Measurements from ENCODE around the gene KCNJ12.

The KCNJ12 gene

DNA sequence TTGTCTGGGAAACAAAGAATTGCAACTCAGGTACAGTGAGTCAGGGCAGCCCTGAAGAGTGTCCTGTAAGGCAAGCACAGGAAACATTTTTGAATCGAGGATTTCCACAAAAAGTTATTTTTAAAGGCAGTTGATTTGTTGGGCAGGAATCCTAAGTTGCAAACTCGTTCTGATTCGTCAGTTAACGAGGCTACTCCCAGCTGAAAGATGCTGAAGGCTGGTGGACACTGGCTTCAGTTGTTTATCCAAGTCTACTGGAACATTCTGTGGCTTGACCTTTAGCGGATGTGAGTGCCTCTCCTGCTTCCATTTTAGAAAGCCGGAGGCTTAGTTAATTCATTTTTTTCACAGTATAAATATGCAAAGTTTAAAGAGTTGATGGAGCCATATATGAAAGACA is 84.2 kb downstream of the KCNJ12 start:
- Histone ChIP-seq H4K20me1 (ENCODE audit: insufficient read depth) (no peaks in the 10 kb centered on the region), H3K27me3 (ENCODE audit: insufficient read depth, low read depth) (no peaks in the 10 kb centered on the region), H3K27ac (no peak overlapping the region)

DNA sequence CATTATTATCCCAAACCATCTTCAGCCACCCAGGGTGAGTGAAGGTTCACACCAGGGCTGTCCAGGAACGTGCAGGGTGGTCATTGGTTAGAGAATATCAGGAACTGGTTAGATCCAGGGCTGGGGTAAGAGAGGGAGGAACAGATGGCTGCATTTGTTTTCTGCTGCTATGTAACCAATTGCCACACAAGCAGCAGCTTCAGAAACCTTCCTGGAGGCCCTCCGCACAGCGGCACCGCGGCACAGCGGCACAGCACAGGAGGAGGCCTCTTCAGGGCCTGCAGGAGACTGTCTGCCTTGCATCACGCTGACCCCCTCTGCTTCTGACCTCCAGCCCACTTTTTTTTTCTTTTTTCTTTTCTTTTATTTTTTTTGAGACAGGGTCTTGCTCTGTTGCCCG is 86.1 kb downstream of the KCNJ12 start:
- no peaks in the 10 kb centered on the region for H3K79me2 ChIP-seq (ENCODE audit: insufficient read depth, low read depth)
- no peaks in the 10 kb centered on the region for H3K27me3 ChIP-seq (ENCODE audit: insufficient read depth, low read depth)
- no peak overlapping the region for H3K9ac ChIP-seq
- H3K4me3 ChIP-seq (IDR thresholded peaks at IDR 0.05; ENCODE audit: insufficient read depth, low read depth, low read length), result no peak overlapping the region
- H3K4me2 ChIP-seq, result no peak overlapping the region
- no peak overlapping the region for H2AFZ ChIP-seq (ENCODE audit: low read depth)
- no peak overlapping the region for H3K27ac ChIP-seq
- H3K36me3 ChIP-seq (ENCODE audit: insufficient read depth), result no peaks in the 10 kb centered on the region
- TF ChIP-seq, protein P1, sequence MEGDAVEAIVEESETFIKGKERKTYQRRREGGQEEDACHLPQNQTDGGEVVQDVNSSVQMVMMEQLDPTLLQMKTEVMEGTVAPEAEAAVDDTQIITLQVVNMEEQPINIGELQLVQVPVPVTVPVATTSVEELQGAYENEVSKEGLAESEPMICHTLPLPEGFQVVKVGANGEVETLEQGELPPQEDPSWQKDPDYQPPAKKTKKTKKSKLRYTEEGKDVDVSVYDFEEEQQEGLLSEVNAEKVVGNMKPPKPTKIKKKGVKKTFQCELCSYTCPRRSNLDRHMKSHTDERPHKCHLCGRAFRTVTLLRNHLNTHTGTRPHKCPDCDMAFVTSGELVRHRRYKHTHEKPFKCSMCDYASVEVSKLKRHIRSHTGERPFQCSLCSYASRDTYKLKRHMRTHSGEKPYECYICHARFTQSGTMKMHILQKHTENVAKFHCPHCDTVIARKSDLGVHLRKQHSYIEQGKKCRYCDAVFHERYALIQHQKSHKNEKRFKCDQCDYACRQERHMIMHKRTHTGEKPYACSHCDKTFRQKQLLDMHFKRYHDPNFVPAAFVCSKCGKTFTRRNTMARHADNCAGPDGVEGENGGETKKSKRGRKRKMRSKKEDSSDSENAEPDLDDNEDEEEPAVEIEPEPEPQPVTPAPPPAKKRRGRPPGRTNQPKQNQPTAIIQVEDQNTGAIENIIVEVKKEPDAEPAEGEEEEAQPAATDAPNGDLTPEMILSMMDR (conservative IDR thresholded peaks at IDR 0.05; ENCODE audit: low read depth, low read length), result no peak
- no peaks in the 10 kb centered on the region for H3K4me1 ChIP-seq (ENCODE audit: low read depth, poor library complexity, severe bottlenecking)
- no peaks in the 10 kb centered on the region for H4K20me1 ChIP-seq (ENCODE audit: insufficient read depth)

More for the DNA sequence above, 84.2 kb downstream of the KCNJ12 start:
- no peaks in the 10 kb centered on the region for H3K4me1 ChIP-seq (ENCODE audit: low read depth, poor library complexity, severe bottlenecking)
- TF ChIP-seq, protein P1 (conservative IDR thresholded peaks at IDR 0.05; ENCODE audit: low read depth, low read length), result no peak
- H3K4me3 ChIP-seq (IDR thresholded peaks at IDR 0.05; ENCODE audit: insufficient read depth, low read depth, low read length), result no peak overlapping the region
- H2AFZ ChIP-seq (ENCODE audit: low read depth), result no peak overlapping the region
- H3K4me2 ChIP-seq, result no peak overlapping the region
- H3K9ac ChIP-seq, result no peak overlapping the region
- no peaks in the 10 kb centered on the region for H3K36me3 ChIP-seq (ENCODE audit: insufficient read depth)
- no peaks in the 10 kb centered on the region for H3K79me2 ChIP-seq (ENCODE audit: insufficient read depth, low read depth)

DNA sequence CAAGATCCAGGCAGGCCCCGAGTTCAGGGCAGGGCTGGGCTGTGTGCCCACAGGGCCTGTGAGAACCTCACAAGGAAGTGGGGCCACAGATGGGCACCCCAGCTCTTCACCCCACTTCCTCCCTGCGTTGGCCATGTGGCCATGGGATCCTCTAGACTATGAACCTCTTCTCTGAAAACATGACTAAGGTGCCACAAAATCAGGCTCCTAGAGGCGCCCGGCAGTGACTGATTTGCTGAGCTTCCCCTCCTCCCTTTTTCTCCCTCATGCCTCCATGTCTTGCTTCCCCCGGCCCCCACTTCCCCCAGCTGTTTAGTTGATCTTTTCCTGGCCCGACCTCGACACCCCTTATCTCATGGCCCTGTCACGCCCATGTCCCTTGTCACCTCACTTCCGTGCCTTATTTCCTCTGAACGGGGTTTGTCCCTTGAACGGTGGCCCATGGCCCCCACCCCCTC is 87.1 kb downstream of the KCNJ12 start:
- TF ChIP-seq, protein P1 (conservative IDR thresholded peaks at IDR 0.05; ENCODE audit: low read depth, low read length), result no peak
- Histone ChIP-seq H3K9ac (no peak overlapping the region), H3K79me2 (ENCODE audit: insufficient read depth, low read depth) (no peaks in the 10 kb centered on the region), H3K4me3 (IDR thresholded peaks at IDR 0.05; ENCODE audit: insufficient read depth, low read depth, low read length) (no peak overlapping the region), H4K20me1 (ENCODE audit: insufficient read depth) (no peaks in the 10 kb centered on the region), H3K4me1 (ENCODE audit: low read depth, poor library complexity, severe bottlenecking) (no peaks in the 10 kb centered on the region), H3K36me3 (ENCODE audit: insufficient read depth) (no peaks in the 10 kb centered on the region), H3K4me2 (no peak overlapping the region), H3K27ac (no peak overlapping the region), H3K27me3 (ENCODE audit: insufficient read depth, low read depth) (no peaks in the 10 kb centered on the region), H2AFZ (ENCODE audit: low read depth) (no peak overlapping the region)

- Histone ChIP-seq H2AFZ (ENCODE audit: low read depth) (no peak overlapping the region), H3K27ac (no peak overlapping the region), H3K4me3 (IDR thresholded peaks at IDR 0.05; ENCODE audit: insufficient read depth, low read depth, low read length) (no peak overlapping the region), H3K36me3 (ENCODE audit: insufficient read depth) (no peaks in the 10 kb centered on the region), H3K4me2 (no peak overlapping the region), H3K79me2 (ENCODE audit: insufficient read depth, low read depth) (no peaks in the 10 kb centered on the region), H4K20me1 (ENCODE audit: insufficient read depth) (no peaks in the 10 kb centered on the region), H3K4me1 (ENCODE audit: low read depth, poor library complexity, severe bottlenecking) (no peaks in the 10 kb centered on the region), H3K27me3 (ENCODE audit: insufficient read depth, low read depth) (no peaks in the 10 kb centered on the region), H3K9ac (no peak overlapping the region)
- TF ChIP-seq, protein P1 (conservative IDR thresholded peaks at IDR 0.05; ENCODE audit: low read depth, low read length), result no peak
Observed at GRCh38 chr17:21463779-21464407, 87.7 kb downstream of the KCNJ12 start.

All from KMS-11 (cell line).